Measurements from ENCODE around the gene MS4A10. TPM values are rescaled to one million over a fixed set of nuclear protein-coding genes. Genes with fewer than 3 reads are reported as not detected.
A peak's percentile ranks its signal among the peaks of the same experiment; 100 is the strongest.

MS4A10 gene
- total RNA-seq, 1 donor from 2014 or later, result not detected

DNA sequence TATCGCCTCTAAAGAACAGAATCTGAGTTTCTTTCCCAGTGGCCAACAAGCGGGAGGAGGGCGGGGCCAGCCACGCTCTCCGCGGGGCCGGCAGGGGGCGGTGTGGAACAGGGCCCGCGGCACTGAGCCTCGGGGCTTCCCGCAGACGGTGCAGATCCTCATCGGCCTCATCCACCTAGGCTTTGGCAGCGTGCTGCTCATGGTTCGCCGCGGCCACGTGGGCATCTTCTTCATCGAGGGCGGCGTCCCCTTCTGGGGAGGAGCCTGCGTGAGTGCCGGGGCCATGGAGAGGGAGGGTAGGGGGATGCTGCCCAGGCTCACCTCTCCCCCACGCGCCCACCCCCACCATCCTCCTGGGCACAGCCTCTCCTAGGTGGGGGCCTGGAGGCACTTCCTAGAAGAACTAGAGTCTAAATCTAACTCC, 17.7 kb upstream of the MS4A10 start:
- H3K9me3 ChIP-seq, result no peaks in the 10 kb centered on the region
- H3K27ac ChIP-seq, result no peak overlapping the region
- DNase-seq, result peak; percentile 57
- TF ChIP-seq, protein P1, sequence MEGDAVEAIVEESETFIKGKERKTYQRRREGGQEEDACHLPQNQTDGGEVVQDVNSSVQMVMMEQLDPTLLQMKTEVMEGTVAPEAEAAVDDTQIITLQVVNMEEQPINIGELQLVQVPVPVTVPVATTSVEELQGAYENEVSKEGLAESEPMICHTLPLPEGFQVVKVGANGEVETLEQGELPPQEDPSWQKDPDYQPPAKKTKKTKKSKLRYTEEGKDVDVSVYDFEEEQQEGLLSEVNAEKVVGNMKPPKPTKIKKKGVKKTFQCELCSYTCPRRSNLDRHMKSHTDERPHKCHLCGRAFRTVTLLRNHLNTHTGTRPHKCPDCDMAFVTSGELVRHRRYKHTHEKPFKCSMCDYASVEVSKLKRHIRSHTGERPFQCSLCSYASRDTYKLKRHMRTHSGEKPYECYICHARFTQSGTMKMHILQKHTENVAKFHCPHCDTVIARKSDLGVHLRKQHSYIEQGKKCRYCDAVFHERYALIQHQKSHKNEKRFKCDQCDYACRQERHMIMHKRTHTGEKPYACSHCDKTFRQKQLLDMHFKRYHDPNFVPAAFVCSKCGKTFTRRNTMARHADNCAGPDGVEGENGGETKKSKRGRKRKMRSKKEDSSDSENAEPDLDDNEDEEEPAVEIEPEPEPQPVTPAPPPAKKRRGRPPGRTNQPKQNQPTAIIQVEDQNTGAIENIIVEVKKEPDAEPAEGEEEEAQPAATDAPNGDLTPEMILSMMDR (IDR thresholded peaks at IDR 0.05), result peak; percentile 38
- H3K4me3 ChIP-seq, result no peak overlapping the region
- intact Hi-C loops (cut with DNase I), result no loop called here
- no peaks in the 10 kb centered on the region for H3K36me3 ChIP-seq
- no peaks in the 10 kb centered on the region for H3K4me1 ChIP-seq
- peaks cover 29% of the 10 kb centered on the region for H3K27me3 ChIP-seq
- peak; percentile 32 for ATAC-seq

DNA sequence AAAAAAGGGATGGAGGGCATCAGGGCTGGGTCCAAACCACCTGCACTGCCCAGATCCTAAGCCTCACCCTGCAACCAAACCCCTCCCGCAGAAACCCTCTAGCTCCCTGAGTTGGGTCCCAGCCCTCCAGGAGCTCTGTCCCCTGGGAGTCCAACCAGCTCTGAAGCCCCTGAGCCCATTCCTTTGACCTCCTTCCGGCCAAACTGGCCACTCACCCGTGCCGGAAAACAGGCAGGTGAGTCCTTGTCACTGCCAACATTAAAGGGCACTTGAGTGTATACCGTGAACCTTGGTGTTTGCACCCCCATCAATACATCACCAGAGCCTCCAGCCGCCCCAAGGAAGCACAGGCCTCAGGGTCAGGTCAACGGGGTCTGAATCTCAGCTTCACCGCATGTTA, 16.9 kb upstream of the MS4A10 start:
- ATAC-seq (no peak), DNase-seq (peak; percentile 43)
- intact Hi-C loops (cut with DNase I), result no loop called here
- Histone ChIP-seq H3K9me3 (no peaks in the 10 kb centered on the region), H3K4me1 (no peaks in the 10 kb centered on the region), H3K4me3 (no peak overlapping the region), H3K27ac (no peak overlapping the region), H3K27me3 (peaks cover 23% of the 10 kb centered on the region), H3K36me3 (no peaks in the 10 kb centered on the region)
- TF ChIP-seq, protein P1 (IDR thresholded peaks at IDR 0.05), result no peak

DNA sequence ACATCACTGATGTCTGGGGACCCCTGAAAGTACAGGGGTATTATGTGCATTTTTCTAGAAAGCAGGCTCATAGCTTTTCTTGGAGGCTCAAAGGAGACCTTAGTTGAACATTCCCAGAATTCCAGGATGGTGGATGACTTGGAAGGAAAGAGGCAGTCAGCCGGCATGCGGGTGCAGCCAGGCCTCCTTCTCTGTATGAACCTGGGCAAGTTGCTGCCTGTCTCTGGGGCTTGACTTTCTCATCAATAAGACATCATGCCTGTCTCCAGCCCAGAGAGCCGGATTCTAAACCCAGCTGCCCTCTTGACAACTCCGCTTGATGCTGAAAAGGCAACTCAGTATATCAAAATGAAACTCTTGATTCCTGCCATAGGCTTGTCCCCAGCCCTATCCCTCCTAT, 15.9 kb upstream of the MS4A10 start:
- H3K27me3 ChIP-seq, result peaks cover 17% of the 10 kb centered on the region
- TF ChIP-seq, protein P1 (IDR thresholded peaks at IDR 0.05), result no peak
- H3K4me3 ChIP-seq, result no peak overlapping the region
- H3K36me3 ChIP-seq, result no peaks in the 10 kb centered on the region
- H3K4me1 ChIP-seq, result no peaks in the 10 kb centered on the region
- intact Hi-C loops (cut with DNase I), result no loop called here
- ATAC-seq, result no peak
- H3K9me3 ChIP-seq, result no peaks in the 10 kb centered on the region
- no peak overlapping the region for H3K27ac ChIP-seq
- DNase-seq, result peak; percentile 35

DNA sequence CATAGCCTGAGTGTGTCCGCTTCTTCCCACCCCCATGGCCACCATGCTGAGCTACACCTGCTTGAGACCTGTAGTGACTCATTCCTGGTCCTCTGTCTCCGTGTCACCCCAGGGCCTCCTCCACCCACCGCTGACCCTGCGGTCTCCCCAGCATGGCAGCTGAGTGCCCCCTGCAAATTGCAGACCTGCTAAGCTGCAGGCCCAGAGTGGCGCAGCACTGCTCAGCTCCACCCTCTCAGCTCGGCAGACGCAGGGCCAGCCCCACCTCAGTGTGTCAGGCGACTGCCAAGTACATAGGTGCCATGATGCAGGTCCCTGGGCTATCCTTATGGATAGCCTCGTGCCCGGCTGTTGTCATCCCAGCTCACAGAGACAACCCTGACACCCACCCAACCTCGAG, 15.3 kb upstream of the MS4A10 start:
- H3K9me3 ChIP-seq, result no peaks in the 10 kb centered on the region
- H3K27ac ChIP-seq, result no peak overlapping the region
- H3K36me3 ChIP-seq, result no peaks in the 10 kb centered on the region
- ATAC-seq, result no peak
- H3K4me3 ChIP-seq, result no peak overlapping the region
- TF ChIP-seq, protein P1 (IDR thresholded peaks at IDR 0.05), result no peak
- peaks cover 17% of the 10 kb centered on the region for H3K27me3 ChIP-seq
- DNase-seq, result peak; percentile 58
- H3K4me1 ChIP-seq, result no peaks in the 10 kb centered on the region
- intact Hi-C loops (cut with DNase I), result no loop called here

- Histone ChIP-seq H3K36me3 (no peaks in the 10 kb centered on the region), H3K4me1 (peaks cover 6% of the 10 kb centered on the region), H3K27me3 (peaks cover 17% of the 10 kb centered on the region), H3K4me3 (no peak overlapping the region), H3K9me3 (no peaks in the 10 kb centered on the region), H3K27ac (no peak overlapping the region)
- TF ChIP-seq, protein P1 (IDR thresholded peaks at IDR 0.05), result no peak
- DNase-seq (no peak), ATAC-seq (no peak)
- intact Hi-C loops (cut with DNase I), result no loop called here
Observed at GRCh38 chr11:60771146-60771545, 14.0 kb upstream of the MS4A10 start.

DNA sequence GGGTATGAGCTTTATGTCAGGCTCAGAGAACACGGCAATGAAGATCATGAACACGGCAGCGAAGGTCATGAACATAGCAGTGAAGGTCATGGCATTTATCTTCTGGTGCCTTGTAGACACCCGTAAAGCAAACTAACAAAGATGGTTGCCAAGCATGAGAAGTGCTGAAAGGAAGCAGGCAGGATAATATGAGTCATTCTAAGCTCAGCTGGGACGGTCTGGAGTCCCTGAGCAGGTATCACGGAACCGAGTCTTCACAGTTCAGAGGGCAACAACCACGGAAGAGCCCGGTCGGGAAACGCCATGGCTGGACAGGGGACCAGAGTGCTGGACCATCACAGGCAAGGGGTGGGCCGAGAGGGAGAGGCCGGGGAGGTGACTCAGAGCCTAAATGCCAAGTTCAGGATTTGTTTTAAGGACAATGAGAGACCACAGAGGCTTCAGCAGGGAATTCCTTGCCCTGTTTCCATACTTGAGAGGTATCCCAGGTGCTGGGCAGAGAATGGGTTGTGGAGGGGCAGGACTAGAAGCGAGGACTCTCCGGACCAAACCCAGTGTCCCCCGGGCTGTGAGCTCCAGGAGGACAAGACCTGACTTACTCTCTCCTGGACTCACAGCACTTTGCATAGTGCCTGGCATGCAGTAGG, 13.1 kb upstream of the MS4A10 start:
- intact Hi-C loops (cut with DNase I), result no loop called here
- Histone ChIP-seq H3K36me3 (no peaks in the 10 kb centered on the region), H3K9me3 (no peaks in the 10 kb centered on the region), H3K27me3 (peaks cover 10% of the 10 kb centered on the region), H3K27ac (no peak overlapping the region), H3K4me3 (no peak overlapping the region), H3K4me1 (peaks cover 6% of the 10 kb centered on the region)
- TF ChIP-seq, protein P1 (IDR thresholded peaks at IDR 0.05), result no peak
- ATAC-seq (no peak), DNase-seq (peak; percentile 25)

Data from upper lobe of right lung (tissue), 1 donor.